Activated CD4-positive, alpha-beta T cell treated with anti-CD3 and anti-CD28 coated beads, Interleukin-2, amount 10 ng/mL, durations not matched to agents 7 days and 5 days (primary cell): ENCODE measurements around the gene KCNMB4. TPM values are rescaled to one million over a fixed set of nuclear protein-coding genes. Genes with fewer than 3 reads are reported as not detected.

ENCODE experiments used
- CTCF ChIA-PET: fragments of 350-600 bp; sonication (Branson Sonifier 250); formaldehyde crosslinking; loops from one replicate; lab custom pipeline; 2021; ENCODE audit warnings: antibody characterized with exemption; lab: Charles Lee
- POLR2A ChIA-PET: fragments of 350-600 bp; sonication (Branson Sonifier 250); formaldehyde crosslinking; loops from one replicate; lab custom pipeline; 2021; ENCODE audit warnings: antibody characterized with exemption; lab: Charles Lee
- DNase-seq: peaks from one replicate; pipeline ENCODE4 v3.0.0-alpha.2; 2020
- H3K27ac Mint-ChIP-seq: one replicate; pipeline ENCODE4 v1.8.0; 2021; ENCODE audit warnings: mild to moderate bottlenecking, moderate library complexity, mixed read lengths
- H3K27me3 Mint-ChIP-seq: one replicate; pipeline ENCODE4 v1.8.0; 2021; ENCODE audit warnings: mixed read lengths
- H3K36me3 Mint-ChIP-seq: one replicate; pipeline ENCODE4 v1.8.0; 2021; ENCODE audit warnings: low read depth, mixed read lengths
- H3K4me1 Mint-ChIP-seq: one replicate; pipeline ENCODE4 v1.8.0; 2021; ENCODE audit warnings: mixed read lengths
- H3K4me3 Mint-ChIP-seq: one replicate; pipeline ENCODE4 v1.8.0; 2021; ENCODE audit warnings: mild to moderate bottlenecking, moderate library complexity, mixed read lengths
- H3K9me3 Mint-ChIP-seq: one replicate; pipeline ENCODE4 v1.8.0; 2021; ENCODE audit warnings: mixed read lengths
- total RNA-seq, 2 experiments: library from RNA; stranded (reverse); gene quantifications; one replicate each; pipeline ENCODE4 v1.2.3, GENCODE V29; 2021

The KCNMB4 gene
- total RNA-seq, 2 experiments from 2014 or later, result 0.50 to 0.79 TPM

GRCh38 chr12:70354787-70355186 lies 11.3 kb upstream of the KCNMB4 start:
- no peak overlapping the region for H3K27ac Mint-ChIP-seq
- no peak overlapping the region for H3K4me3 Mint-ChIP-seq
- no peak for DNase-seq
- POLR2A ChIA-PET, result no interaction called here
- peaks cover 19% of the 10 kb centered on the region for H3K36me3 Mint-ChIP-seq
- CTCF ChIA-PET, result no interaction called here
- H3K27me3 Mint-ChIP-seq, result no peaks in the 10 kb centered on the region
- H3K4me1 Mint-ChIP-seq, result no peaks in the 10 kb centered on the region
- no peaks in the 10 kb centered on the region for H3K9me3 Mint-ChIP-seq

GRCh38 chr12:70355972-70356371 lies 10.1 kb upstream of the KCNMB4 start:
- no peak overlapping the region for H3K4me3 Mint-ChIP-seq
- CTCF ChIA-PET, result no interaction called here
- H3K36me3 Mint-ChIP-seq, result peaks cover 19% of the 10 kb centered on the region
- no peak overlapping the region for H3K27ac Mint-ChIP-seq
- POLR2A ChIA-PET, result no interaction called here
- no peaks in the 10 kb centered on the region for H3K27me3 Mint-ChIP-seq
- no peak for DNase-seq
- H3K9me3 Mint-ChIP-seq, result no peaks in the 10 kb centered on the region
- no peaks in the 10 kb centered on the region for H3K4me1 Mint-ChIP-seq

- POLR2A ChIA-PET, result no interaction called here
- CTCF ChIA-PET, result no interaction called here
- Mint-ChIP-seq H3K4me1 (peaks cover under 1% of the 10 kb centered on the region), H3K9me3 (no peaks in the 10 kb centered on the region), H3K27me3 (peaks cover 15% of the 10 kb centered on the region), H3K4me3 (no peak overlapping the region), H3K36me3 (peaks cover 7% of the 10 kb centered on the region), H3K27ac (no peak overlapping the region)
- no peak for DNase-seq
Measured at GRCh38 chr12:70359458-70360197, 6.5 kb upstream of the KCNMB4 start.

GRCh38 chr12:70360218-70360617 lies 5.9 kb upstream of the KCNMB4 start:
- peaks cover 21% of the 10 kb centered on the region for H3K27me3 Mint-ChIP-seq
- H3K4me1 Mint-ChIP-seq, result peaks cover 6% of the 10 kb centered on the region
- POLR2A ChIA-PET, result no interaction called here

GRCh38 chr12:70364695-70365397 lies 1.2 kb upstream of the KCNMB4 start:
- POLR2A ChIA-PET, result no interaction called here
- no peaks in the 10 kb centered on the region for H3K36me3 Mint-ChIP-seq
- DNase-seq, result peak; percentile 5
- H3K27ac Mint-ChIP-seq, result peak overlapping the region; percentile 52
- H3K9me3 Mint-ChIP-seq, result no peaks in the 10 kb centered on the region
- H3K4me3 Mint-ChIP-seq, result peak overlapping the region; percentile 64
- H3K4me1 Mint-ChIP-seq, result peaks cover 22% of the 10 kb centered on the region
- CTCF ChIA-PET, result no interaction called here
- peaks cover 29% of the 10 kb centered on the region for H3K27me3 Mint-ChIP-seq

More at GRCh38 chr12:70360218-70360617, 5.9 kb upstream of the KCNMB4 start:
- H3K27ac Mint-ChIP-seq, result no peak overlapping the region
- H3K9me3 Mint-ChIP-seq, result no peaks in the 10 kb centered on the region
- no peak overlapping the region for H3K4me3 Mint-ChIP-seq
- CTCF ChIA-PET, result interaction anchor here (0.6 kb wide), 1 partner anchor 1204 kb away, joined by 3 read pairs; no protein-coding TSS in a partner anchor
- no peak for DNase-seq
- H3K36me3 Mint-ChIP-seq, result peaks cover 2% of the 10 kb centered on the region

- Mint-ChIP-seq H3K27ac (no peak overlapping the region), H3K4me3 (peak overlapping the region; percentile 64), H3K9me3 (no peaks in the 10 kb centered on the region), H3K27me3 (peaks cover 29% of the 10 kb centered on the region), H3K36me3 (no peaks in the 10 kb centered on the region), H3K4me1 (peaks cover 22% of the 10 kb centered on the region)
- DNase-seq, result no peak
- ChIA-PET CTCF (no interaction called here), POLR2A (no interaction called here)
Measured at GRCh38 chr12:70365398-70365647, 767 bp upstream of the KCNMB4 start.

- Mint-ChIP-seq H3K9me3 (no peaks in the 10 kb centered on the region), H3K4me1 (peaks cover 22% of the 10 kb centered on the region), H3K27ac (peak overlapping the region; percentile 71), H3K36me3 (no peaks in the 10 kb centered on the region), H3K4me3 (peak overlapping the region; percentile 89), H3K27me3 (peaks cover 29% of the 10 kb centered on the region)
- peak; percentile 76 for DNase-seq
- POLR2A ChIA-PET, result no interaction called here
- CTCF ChIA-PET, result interaction anchor here (1.3 to 1.4 kb wide), 2 partner anchors 10 to 122 kb away, joined by 3 read pairs; no protein-coding TSS in a partner anchor
Measured at GRCh38 chr12:70366581-70367257, 629 bp downstream of the KCNMB4 start.

GRCh38 chr12:70367258-70368141 lies 1.4 kb downstream of the KCNMB4 start:
- ChIA-PET CTCF (interaction anchor here (1.4 kb wide), 1 partner anchor 11 kb away, joined by 3 read pairs; no protein-coding TSS in a partner anchor), POLR2A (no interaction called here)
- no peak for DNase-seq
- Mint-ChIP-seq H3K4me1 (peaks cover 22% of the 10 kb centered on the region), H3K36me3 (no peaks in the 10 kb centered on the region), H3K27ac (peak overlapping the region; percentile 71), H3K27me3 (peaks cover 25% of the 10 kb centered on the region), H3K4me3 (peak overlapping the region; percentile 89), H3K9me3 (no peaks in the 10 kb centered on the region)

- ChIA-PET POLR2A (no interaction called here), CTCF (no interaction called here)
- Mint-ChIP-seq H3K36me3 (no peaks in the 10 kb centered on the region), H3K4me1 (peaks cover under 1% of the 10 kb centered on the region), H3K27me3 (peaks cover 2% of the 10 kb centered on the region), H3K27ac (no peak overlapping the region), H3K4me3 (no peak overlapping the region), H3K9me3 (no peaks in the 10 kb centered on the region)
- no peak for DNase-seq
Measured at GRCh38 chr12:70372881-70373280, 6.8 kb downstream of the KCNMB4 start.

GRCh38 chr12:70379846-70380245 lies 13.8 kb downstream of the KCNMB4 start:
- CTCF ChIA-PET, result interaction anchor here (1.3 kb wide), 1 partner anchor 10 kb away, joined by 3 read pairs; no protein-coding TSS in a partner anchor
- Mint-ChIP-seq H3K36me3 (peaks cover 4% of the 10 kb centered on the region), H3K27me3 (no peaks in the 10 kb centered on the region), H3K27ac (peak overlapping the region; percentile 73), H3K9me3 (peaks cover 11% of the 10 kb centered on the region), H3K4me3 (no peak overlapping the region), H3K4me1 (peaks cover 15% of the 10 kb centered on the region)
- POLR2A ChIA-PET, result no interaction called here
- DNase-seq, result no peak

GRCh38 chr12:70383484-70383883 lies 17.4 kb downstream of the KCNMB4 start:
- POLR2A ChIA-PET, result no interaction called here
- H3K27me3 Mint-ChIP-seq, result no peaks in the 10 kb centered on the region
- peaks cover 2% of the 10 kb centered on the region for H3K36me3 Mint-ChIP-seq
- CTCF ChIA-PET, result no interaction called here
- peaks cover 8% of the 10 kb centered on the region for H3K9me3 Mint-ChIP-seq
- peaks cover 13% of the 10 kb centered on the region for H3K4me1 Mint-ChIP-seq
- H3K4me3 Mint-ChIP-seq, result no peak overlapping the region
- H3K27ac Mint-ChIP-seq, result no peak overlapping the region
- no peak for DNase-seq

GRCh38 chr12:70383886-70384285 lies 17.8 kb downstream of the KCNMB4 start:
- CTCF ChIA-PET, result no interaction called here
- no peaks in the 10 kb centered on the region for H3K36me3 Mint-ChIP-seq
- POLR2A ChIA-PET, result no interaction called here

More at GRCh38 chr12:70383886-70384285, 17.8 kb downstream of the KCNMB4 start:
- no peak for DNase-seq
- Mint-ChIP-seq H3K27me3 (no peaks in the 10 kb centered on the region), H3K4me3 (no peak overlapping the region), H3K9me3 (peaks cover 6% of the 10 kb centered on the region), H3K27ac (no peak overlapping the region), H3K4me1 (peaks cover 13% of the 10 kb centered on the region)
